ENCODE measurements around the gene ARHGEF9.
"Not testable (repeated sequence)": the region's sequence is repeated elsewhere in the genome, so short reads cannot be mapped to it uniquely, and the experiment has no call there.

Gene ARHGEF9

DNA sequence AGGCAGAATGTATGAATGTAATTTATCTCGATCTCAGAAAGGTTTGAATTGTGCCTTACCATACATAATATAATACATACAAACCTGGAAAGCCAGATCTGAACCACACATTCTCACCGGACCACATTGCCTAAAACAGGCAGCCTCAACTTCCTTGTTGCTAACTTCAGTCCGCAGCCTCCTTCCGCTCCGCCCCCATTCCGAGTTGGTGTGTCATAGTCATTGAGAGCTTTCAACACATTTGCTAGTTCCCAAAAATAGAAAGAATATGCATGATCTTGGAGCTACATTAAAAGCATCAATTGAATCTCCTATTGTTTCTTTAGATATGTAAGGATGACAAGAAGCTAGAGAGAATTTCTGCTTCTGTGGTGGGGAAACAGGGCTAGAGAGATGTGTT is 127.2 kb downstream of the ARHGEF9 start:
- no peak for DNase-seq (ENCODE audit: low read depth)

DNA sequence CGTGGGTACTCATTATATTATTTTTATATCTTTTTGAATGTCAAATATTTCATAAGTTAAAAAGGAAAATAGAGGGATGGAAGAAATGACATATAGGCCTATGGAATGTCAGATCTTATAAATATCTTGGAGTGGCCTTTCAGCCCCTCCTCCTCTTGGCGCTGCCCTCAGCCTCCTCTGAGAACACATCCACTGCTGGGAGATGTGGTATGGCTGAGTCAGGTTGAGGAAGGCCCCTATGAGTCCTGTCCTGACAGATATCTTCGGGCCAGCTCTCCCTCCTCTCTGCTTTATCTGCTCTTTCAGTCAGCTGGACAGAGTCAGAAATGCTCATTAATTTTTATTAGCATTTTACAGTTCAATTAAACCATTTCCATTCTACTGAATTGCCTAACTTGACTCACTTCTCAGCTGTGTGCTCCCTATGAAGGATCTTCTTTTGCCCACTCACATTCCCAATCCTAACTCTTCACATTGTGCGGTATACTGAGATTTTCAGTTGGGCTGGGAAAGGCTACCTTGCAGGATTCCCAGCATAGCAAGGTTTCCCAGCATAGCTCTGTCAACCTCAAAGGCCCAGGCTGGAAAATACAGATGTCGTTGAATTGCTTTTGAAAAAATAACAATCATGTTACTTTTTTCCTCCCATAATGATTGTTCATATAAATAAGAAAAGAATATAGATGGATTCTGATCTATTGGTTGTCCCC is 128.0 kb downstream of the ARHGEF9 start:
- no peak for DNase-seq (ENCODE audit: low read depth)

DNA sequence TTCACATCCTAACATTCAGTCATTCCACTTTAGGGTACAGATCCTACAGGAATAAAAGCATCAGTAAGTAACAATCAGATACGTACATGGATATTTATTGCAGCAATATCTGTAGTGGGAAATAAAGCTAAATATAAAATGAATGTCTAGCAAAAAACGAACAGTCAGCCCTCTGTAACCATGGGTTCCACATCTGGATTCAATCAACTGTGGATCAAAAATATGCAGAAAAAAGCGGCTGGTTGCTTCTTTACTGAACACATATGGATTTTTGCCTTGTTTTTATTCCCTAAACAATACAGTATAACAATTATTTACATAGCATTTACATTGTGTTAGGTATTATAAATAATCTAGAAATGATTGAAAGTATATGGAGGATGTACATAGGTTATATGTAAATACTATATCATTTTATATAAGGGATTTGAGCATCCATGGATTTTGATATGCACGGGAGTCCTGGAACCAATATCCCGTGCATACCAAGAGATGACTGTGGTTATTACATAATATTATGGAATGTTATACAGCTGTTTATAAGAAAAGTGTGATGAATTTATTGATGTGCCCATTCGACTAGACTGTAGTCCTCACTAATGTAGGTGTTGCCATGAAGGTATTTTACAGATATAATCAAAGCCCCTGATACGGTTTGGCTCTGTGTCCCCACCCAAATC is 132.8 kb downstream of the ARHGEF9 start:
- no peak for DNase-seq (ENCODE audit: low read depth)

DNA sequence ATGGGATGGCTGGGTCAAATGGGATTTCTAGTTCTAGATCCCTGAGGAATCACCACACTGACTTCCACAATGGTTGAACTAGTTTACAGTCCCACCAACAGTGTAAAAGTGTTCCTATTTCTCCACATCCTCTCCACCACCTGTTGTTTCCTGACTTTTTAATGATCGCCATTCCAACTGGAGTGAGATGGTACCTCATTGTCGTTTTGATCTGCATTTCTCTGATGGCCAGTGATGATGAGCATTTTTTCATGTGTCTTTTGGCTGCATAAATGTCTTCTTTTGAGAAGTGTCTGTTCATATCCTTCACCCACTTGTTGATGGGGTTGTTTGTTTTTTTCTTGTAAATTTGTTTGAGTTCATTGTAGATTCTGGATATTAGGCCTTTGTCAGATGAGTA is 139.3 kb downstream of the ARHGEF9 start:
- not testable (repeated sequence) for DNase-seq (ENCODE audit: low read depth)

DNA sequence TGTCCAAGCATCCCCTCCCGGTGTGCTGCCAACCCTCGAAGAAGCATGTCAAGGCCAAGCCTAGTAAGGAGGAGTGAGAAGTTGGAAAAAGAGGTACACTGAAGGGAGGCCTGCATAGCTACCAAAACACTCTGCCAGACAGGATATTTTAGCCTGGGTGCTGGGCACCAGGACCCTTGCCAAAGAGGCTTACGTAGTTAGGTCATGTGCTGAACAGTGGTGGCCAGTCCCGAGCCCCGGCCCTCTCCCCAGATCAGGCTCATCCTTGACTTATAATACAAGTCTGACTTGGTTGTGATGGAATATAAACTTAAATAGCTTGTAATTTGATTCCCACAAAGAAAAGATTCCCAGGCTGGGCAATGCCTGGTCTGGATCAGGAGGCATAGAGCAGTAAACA is 149.3 kb downstream of the ARHGEF9 start:
- no peak for DNase-seq (ENCODE audit: low read depth)

DNA sequence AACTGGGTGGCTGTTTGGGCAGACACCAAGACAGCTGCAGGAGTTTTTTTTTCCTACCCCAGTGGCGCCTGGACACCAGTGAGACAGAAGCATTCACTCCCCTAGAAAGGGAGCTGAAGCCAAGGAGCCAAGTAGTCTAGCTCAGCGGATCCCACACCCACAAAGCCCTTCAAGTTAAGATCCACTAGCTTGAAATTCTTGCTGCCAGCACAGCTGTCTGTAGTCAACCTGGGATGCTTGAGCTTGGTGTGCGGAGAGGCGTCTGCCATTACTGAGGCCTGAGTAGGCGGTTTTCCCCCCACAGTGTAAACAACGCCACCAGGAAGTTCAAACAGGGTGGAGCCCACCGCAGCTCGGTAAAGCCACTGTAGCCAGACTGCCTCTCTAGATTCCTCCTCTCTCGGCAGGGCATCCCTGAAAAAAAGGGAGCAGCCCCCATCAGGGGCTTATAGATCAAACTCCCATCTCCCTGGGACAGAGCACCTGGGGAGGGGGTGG is 171.4 kb downstream of the ARHGEF9 start:
- DNase-seq (ENCODE audit: low read depth) = no peak

DNA sequence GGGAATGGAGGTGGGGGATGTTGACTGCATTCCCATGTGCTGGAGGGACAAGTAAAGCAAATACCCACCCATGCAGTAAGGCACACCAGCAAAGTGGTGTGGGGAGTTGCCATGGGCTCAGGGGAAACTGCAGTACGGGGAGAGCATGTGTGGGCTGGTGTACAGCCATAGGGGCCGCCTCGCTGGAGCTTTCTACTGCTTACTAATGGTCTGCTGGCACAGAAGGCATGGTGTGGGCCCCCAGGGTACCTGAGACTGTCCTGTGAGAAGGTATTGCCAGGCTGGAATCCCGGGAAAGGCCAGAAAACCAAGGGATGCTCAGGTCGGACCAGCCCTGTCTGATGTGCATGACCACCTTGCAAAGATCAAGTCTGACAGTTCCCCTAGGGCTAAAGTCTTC is 199.1 kb downstream of the ARHGEF9 start:
- DNase-seq (ENCODE audit: low read depth) = no peak
